DMS153 treated with DMSO at 0.1 percent for 48 hours (cell line): ENCODE results near the gene CDK11B.
A peak's percentile ranks its signal among the peaks of the same experiment; 100 is the strongest.
"Not testable (repeated sequence)": the region's sequence is repeated elsewhere in the genome, so short reads cannot be mapped to it uniquely, and the experiment has no call there.

Experiments
- DNase-seq: peaks from one replicate; lab custom pipeline; 2025; ENCODE audit not compliant: unreplicated experiment; lab: John Stamatoyannopoulos, UW

CDK11B gene

GRCh38 chr1:1658583-1659549 is at the start of gene CDK11B:
CDK11B (minus strand) TSS chr1:1659004; CDS start chr1:1657485, 1,519 bp downstream.
- DNase-seq, result peak; percentile 95

GRCh38 chr1:1707897-1708296 is 49.1 kb upstream of the CDK11B start:
- DNase-seq, result not testable (repeated sequence)

GRCh38 chr1:1707241-1707640 is 48.4 kb upstream of the CDK11B start:
- DNase-seq, result not testable (repeated sequence)

- DNase-seq, result not testable (repeated sequence)
Measured at GRCh38 chr1:1705623-1706022, 46.8 kb upstream of the CDK11B start.

GRCh38 chr1:1704284-1704957 is 45.6 kb upstream of the CDK11B start:
- DNase-seq, result not testable (repeated sequence)

- DNase-seq, result no peak
Measured at GRCh38 chr1:1703796-1704195, 45.0 kb upstream of the CDK11B start.

GRCh38 chr1:1702506-1702905 is 43.7 kb upstream of the CDK11B start:
- DNase-seq, result not testable (repeated sequence)

- not testable (repeated sequence) for DNase-seq
Measured at GRCh38 chr1:1700557-1700956, 41.8 kb upstream of the CDK11B start.

- not testable (repeated sequence) for DNase-seq
Measured at GRCh38 chr1:1700067-1700466, 41.3 kb upstream of the CDK11B start.

- DNase-seq, result not testable (repeated sequence)
Measured at GRCh38 chr1:1699061-1699460, 40.3 kb upstream of the CDK11B start.

- not testable (repeated sequence) for DNase-seq
Measured at GRCh38 chr1:1697358-1698183, 38.8 kb upstream of the CDK11B start.

- not testable (repeated sequence) for DNase-seq
Measured at GRCh38 chr1:1696431-1697357, 37.9 kb upstream of the CDK11B start.

GRCh38 chr1:1692714-1693647 is 34.2 kb upstream of the CDK11B start, which contains the start of gene SLC35E2B:
SLC35E2B (minus strand) TSS chr1:1692795; CDS start chr1:1676699, 16,096 bp downstream.
- peak; percentile 90 for DNase-seq

GRCh38 chr1:1692324-1692713 is 33.5 kb upstream of the CDK11B start:
- DNase-seq, result peak; percentile 76

- DNase-seq, result not testable (repeated sequence)
Measured at GRCh38 chr1:1691443-1691842, 32.6 kb upstream of the CDK11B start.

GRCh38 chr1:1689526-1689925 is 30.7 kb upstream of the CDK11B start:
- not testable (repeated sequence) for DNase-seq

- no peak for DNase-seq
Measured at GRCh38 chr1:1687846-1688245, 29.0 kb upstream of the CDK11B start.

- DNase-seq, result no peak
Measured at GRCh38 chr1:1684031-1684681, 25.4 kb upstream of the CDK11B start.
